Kidney (tissue), 14 donors: ENCODE measurements around the gene CCDC110. TPM values are rescaled to one million over a fixed set of nuclear protein-coding genes. Genes with fewer than 3 reads are reported as not detected.

Source experiments
- DNase-seq, 5 donors: peaks; one replicate each; pipeline ENCODE4 v3.0.0-alpha.2; 2013 to 2020
- FAIRE-seq: peaks from 2 replicates; lab custom pipeline; 2012; peaks lifted over from hg19 to GRCh38; lab: Jason Lieb, UNC
- H3K27ac ChIP-seq, 2 donors: one replicate each; pipeline ENCODE4 v1.7.0; 2013; ENCODE audit warnings: low read depth in 2 of 2, low read length in 2 of 2, inconsistent platforms in 1 of 2
- H3K27me3 ChIP-seq: one replicate; pipeline ENCODE4 v1.7.1; 2013; ENCODE audit warnings: low read length, inconsistent platforms; ENCODE audit not compliant: control insufficient read depth, insufficient read depth
- H3K36me3 ChIP-seq, 3 donors: one replicate each; pipeline versions ENCODE4 v1.7.0 to v1.7.1; 2013; ENCODE audit warnings: low read length in 3 of 3, control low read depth in 1 of 3, inconsistent platforms in 1 of 3; ENCODE audit not compliant: insufficient read depth in 3 of 3, control insufficient read depth in 2 of 3
- H3K4me1 ChIP-seq, 3 donors: one replicate each; pipeline versions ENCODE4 v1.7.0 to v1.7.1; 2013; ENCODE audit warnings: low read length in 3 of 3, inconsistent platforms in 1 of 3, low read depth in 1 of 3; ENCODE audit not compliant: control insufficient read depth in 2 of 3, insufficient read depth in 2 of 3
- H3K4me3 ChIP-seq, 3 donors: one replicate each; pipeline versions ENCODE4 v1.7.0 to v1.8.1; 2013; ENCODE audit warnings: low read length in 3 of 3, control low read depth in 1 of 3, inconsistent platforms in 1 of 3
- H3K9ac ChIP-seq, 3 donors: one replicate each; pipeline versions ENCODE4 v1.7.0 to v1.7.1; 2013; ENCODE audit warnings: low read length in 3 of 3, control low read depth in 1 of 3, inconsistent platforms in 1 of 3
- H3K9me3 ChIP-seq, 3 donors: one replicate each; pipeline versions ENCODE4 v1.7.0 to v1.7.1; 2013; ENCODE audit warnings: low read length in 3 of 3, control low read depth in 1 of 3, inconsistent platforms in 1 of 3; ENCODE audit not compliant: control insufficient read depth in 2 of 3, insufficient read depth in 1 of 3
- intact Hi-C: fragments of 100-400 bp; cut with DNase I; formaldehyde crosslinking; loops from one replicate; pipeline ENCODE4 v1.11.1; 2022
- polyA plus RNA-seq: library from polyadenylated mRNA; stranded (reverse); fragments of 350-450 nt; fragmentation: Illumina TruSeq; extraction: RNeasy Lipid Tissue Mini Kit (QIAGEN cat#74804); gene quantifications from one replicate; pipeline ENCODE4 v1.2.3, GENCODE V29; 2014; ENCODE audit warnings: low read depth, low replicate concordance; ENCODE audit not compliant: insufficient read depth
- total RNA-seq: library from RNA; stranded (reverse); fragmentation: NEBNext Ultra II Directional; extraction: Animal tissue kit (Norgen Biotek cat#: 25700); gene quantifications from one replicate; pipeline ENCODE4 v1.2.1, GENCODE V29; 2021
- TF ChIP-seq, protein P1 (sequence below): IDR thresholded peaks from 3 replicates; pipeline ENCODE4 v1.5.1; 2012; ENCODE audit warnings: mild to moderate bottlenecking, moderate library complexity, borderline replicate concordance; ENCODE audit not compliant: insufficient read depth; ENCODE audit errors: extremely low read depth
- donor health status: control.
- donor health status: control.
- donor health status: control.
- donor health status: control.
- donor health status: control.
- donor health status: DM: yes; HTN: yes; CAD: no.
- donor health status: Normal renal cell carcinoma (clear cell type).

The CCDC110 gene
- total and polyA plus RNA-seq, 2 donors from 2014 or later, result 2.2 to 4.5 TPM

DNA sequence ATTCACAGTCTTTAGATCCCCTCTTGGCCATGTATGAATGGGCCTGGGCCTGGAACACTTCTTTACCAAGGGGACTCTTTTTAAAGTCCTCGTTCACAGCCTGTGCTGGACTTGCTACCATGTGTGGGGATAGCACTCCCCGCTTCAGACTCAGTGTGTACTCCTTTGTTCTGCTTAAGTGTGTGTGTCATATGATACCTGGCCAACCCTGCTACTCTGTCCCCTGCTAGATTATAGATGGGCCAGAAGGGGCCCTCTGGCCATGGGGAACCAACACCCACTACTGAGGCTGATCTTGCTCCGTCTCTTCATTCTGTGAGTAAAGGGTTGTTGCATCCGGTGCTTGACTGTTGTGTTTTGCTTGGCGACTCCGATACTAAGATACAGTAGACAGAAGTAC is 8.0 kb downstream of the CCDC110 start:
- no peak for FAIRE-seq
- intact Hi-C loops, result no loop called here

DNA sequence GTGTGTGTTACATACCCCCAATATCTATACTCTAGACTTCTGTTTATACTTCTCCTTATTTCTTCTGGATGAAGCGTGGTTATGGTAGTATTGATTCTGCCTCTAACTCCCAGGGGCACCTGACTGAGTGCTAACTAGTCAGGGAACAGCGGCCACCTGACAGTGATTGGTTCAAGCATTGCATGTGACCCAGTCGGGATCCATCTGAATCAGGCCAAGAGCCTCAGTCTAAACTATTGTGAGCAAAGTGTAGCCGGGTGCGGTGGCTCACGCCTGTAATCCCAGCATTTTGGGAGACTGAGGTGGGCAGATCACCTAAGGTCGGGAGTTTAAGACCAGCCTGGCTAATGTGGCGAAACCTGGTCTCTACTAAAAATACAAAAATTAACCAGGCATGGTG is 10.0 kb downstream of the CCDC110 start:
- H3K4me3 ChIP-seq, result no peak overlapping the region
- H3K9me3 ChIP-seq, result no peaks in the 10 kb centered on the region
- TF ChIP-seq, protein P1, sequence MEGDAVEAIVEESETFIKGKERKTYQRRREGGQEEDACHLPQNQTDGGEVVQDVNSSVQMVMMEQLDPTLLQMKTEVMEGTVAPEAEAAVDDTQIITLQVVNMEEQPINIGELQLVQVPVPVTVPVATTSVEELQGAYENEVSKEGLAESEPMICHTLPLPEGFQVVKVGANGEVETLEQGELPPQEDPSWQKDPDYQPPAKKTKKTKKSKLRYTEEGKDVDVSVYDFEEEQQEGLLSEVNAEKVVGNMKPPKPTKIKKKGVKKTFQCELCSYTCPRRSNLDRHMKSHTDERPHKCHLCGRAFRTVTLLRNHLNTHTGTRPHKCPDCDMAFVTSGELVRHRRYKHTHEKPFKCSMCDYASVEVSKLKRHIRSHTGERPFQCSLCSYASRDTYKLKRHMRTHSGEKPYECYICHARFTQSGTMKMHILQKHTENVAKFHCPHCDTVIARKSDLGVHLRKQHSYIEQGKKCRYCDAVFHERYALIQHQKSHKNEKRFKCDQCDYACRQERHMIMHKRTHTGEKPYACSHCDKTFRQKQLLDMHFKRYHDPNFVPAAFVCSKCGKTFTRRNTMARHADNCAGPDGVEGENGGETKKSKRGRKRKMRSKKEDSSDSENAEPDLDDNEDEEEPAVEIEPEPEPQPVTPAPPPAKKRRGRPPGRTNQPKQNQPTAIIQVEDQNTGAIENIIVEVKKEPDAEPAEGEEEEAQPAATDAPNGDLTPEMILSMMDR, result no peak
- H3K36me3 ChIP-seq, result no peaks in the 10 kb centered on the region
- intact Hi-C loops, result no loop called here
- no peak for DNase-seq
- H3K27me3 ChIP-seq, result no peaks in the 10 kb centered on the region
- H3K27ac ChIP-seq, result no peak overlapping the region
- H3K9ac ChIP-seq, result no peak overlapping the region
- FAIRE-seq, result no peak
- H3K4me1 ChIP-seq, result no peaks in the 10 kb centered on the region

More for the DNA sequence above, 8.0 kb downstream of the CCDC110 start:
- Histone ChIP-seq H3K27ac (no peak overlapping the region), H3K9ac (no peak overlapping the region), H3K27me3 (no peaks in the 10 kb centered on the region), H3K4me3 (no peak overlapping the region), H3K9me3 (no peaks in the 10 kb centered on the region), H3K36me3 (no peaks in the 10 kb centered on the region), H3K4me1 (no peaks in the 10 kb centered on the region)
- TF ChIP-seq, protein P1, result no peak
- DNase-seq, result no peak

DNA sequence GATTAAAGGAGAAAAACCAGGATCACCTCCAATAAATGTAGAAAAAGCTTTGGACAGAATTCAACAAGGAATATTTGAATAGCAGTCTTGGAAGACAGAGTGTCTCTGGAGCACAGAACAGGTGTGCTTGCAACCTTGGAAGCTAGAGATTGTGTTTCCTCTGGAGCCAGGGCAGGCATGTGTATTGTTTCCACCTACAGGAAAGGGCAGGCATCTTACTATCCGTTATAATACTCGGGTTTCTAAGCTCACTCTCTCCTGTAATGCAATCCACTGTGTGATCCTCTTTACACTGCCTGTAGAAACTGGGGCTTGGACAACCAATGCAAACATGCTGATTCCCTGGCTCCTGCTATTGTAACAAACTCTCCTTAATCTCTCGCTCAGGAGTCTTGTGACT is 14.4 kb downstream of the CCDC110 start:
- DNase-seq (peak in 2 of 5 donors; percentile 50 to 52), FAIRE-seq (no peak)
- H3K36me3 ChIP-seq, result no peaks in the 10 kb centered on the region
- no peaks in the 10 kb centered on the region for H3K9me3 ChIP-seq
- TF ChIP-seq, protein P1, result no peak
- H3K27me3 ChIP-seq, result no peaks in the 10 kb centered on the region
- no peak overlapping the region for H3K27ac ChIP-seq
- H3K4me1 ChIP-seq, result no peaks in the 10 kb centered on the region
- intact Hi-C loops, result no loop called here
- H3K4me3 ChIP-seq, result no peak overlapping the region
- H3K9ac ChIP-seq, result no peak overlapping the region

DNA sequence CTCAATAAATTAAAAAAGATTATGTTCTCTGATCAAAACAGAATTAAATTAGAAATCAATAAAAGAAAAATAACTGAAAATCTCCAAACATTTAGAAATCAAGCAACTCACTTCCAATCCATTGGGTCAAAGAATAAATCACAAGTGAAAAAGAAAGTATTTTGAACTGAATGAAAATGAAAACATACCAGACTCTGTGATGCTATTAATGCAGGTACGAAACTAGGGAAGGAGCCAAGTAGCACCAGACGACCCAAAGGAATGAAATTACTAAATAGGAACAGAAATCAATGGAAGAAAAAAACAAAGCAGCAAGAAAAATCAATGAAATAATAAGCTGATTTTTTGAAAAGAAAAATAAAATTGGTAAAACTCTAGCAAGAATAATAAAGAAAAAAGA is 15.4 kb downstream of the CCDC110 start:
- H3K4me3 ChIP-seq, result no peak overlapping the region
- no peak overlapping the region for H3K9ac ChIP-seq
- no peaks in the 10 kb centered on the region for H3K27me3 ChIP-seq
- no peak overlapping the region for H3K27ac ChIP-seq
- H3K36me3 ChIP-seq, result no peaks in the 10 kb centered on the region
- H3K9me3 ChIP-seq, result no peaks in the 10 kb centered on the region
- intact Hi-C loops, result no loop called here
- TF ChIP-seq, protein P1, result no peak
- no peaks in the 10 kb centered on the region for H3K4me1 ChIP-seq
- DNase-seq (no peak), FAIRE-seq (no peak)
